Stimulated activated CD4-positive, alpha-beta T cell treated with anti-CD3 and anti-CD28 coated beads, Interleukin-2, amount 100 ng/mL, for 4 hours (primary cell): ENCODE data around the gene LPA.
"Not testable (repeated sequence)": the region's sequence is repeated elsewhere in the genome, so short reads cannot be mapped to it uniquely, and the experiment has no call there.

ENCODE experiments used
- DNase-seq: peaks from one replicate; pipeline ENCODE4 v3.0.0-alpha.2; 2020; ENCODE audit warnings: low read depth

The LPA gene

DNA sequence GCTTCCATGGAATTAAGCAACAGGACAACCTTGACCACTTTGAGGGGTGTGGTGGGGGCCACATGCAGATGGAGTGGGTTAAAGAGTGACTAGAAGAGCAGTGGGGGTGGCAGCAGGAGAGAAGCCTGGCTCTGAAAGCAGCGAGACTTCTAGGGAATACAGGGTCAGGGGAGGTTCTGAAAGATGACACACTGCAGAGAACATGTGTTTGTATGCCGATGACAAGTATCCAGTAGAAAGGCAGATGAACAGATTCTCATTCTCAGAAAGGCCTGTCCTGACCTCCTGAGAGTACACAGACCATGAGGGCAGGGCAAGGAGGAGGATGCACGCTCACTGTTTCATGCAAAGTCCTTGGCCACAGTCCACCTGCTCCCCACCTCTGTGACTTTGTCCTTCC lies 2.9 kb downstream of the LPA start:
- no peak for DNase-seq

DNA sequence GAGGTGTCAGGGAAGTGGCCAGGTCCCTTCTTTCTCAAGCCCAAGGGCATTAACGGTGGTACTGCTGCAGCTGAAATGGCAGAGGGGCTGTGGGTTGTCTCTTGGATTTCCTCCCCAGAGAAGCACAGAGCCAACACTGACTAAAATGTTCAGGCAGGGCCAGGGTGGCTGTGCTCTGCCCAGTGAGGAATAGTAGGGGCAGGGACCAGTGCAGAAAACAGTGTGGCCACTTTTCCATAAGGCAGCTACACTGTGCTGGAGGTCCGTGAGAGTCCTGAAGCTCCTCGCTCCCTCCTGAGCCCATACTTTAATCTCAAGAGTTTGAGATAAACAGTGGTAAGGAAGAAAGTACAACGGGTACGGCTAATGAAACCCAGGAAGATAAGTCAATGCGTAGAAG lies 4.5 kb downstream of the LPA start:
- DNase-seq = no peak

DNA sequence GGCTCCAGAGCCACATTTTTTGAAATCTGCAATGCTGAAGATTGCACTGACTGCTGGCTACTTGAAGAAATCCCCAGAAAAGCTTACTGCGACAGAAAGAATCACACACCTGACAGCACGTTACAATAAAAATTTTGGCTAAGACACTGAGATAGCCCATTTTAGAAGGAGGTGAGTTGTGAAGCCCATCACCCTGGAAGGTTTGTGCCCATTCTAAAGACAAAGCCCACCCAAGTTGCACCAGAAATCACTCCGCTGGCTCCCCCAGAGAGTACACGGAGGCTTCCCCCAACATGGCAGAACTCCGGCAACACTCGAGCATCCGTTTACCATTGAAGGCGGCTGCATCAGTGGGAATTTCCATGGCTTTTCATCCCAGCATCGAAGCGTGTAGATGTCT lies 29.4 kb downstream of the LPA start:
- DNase-seq = no peak

DNA sequence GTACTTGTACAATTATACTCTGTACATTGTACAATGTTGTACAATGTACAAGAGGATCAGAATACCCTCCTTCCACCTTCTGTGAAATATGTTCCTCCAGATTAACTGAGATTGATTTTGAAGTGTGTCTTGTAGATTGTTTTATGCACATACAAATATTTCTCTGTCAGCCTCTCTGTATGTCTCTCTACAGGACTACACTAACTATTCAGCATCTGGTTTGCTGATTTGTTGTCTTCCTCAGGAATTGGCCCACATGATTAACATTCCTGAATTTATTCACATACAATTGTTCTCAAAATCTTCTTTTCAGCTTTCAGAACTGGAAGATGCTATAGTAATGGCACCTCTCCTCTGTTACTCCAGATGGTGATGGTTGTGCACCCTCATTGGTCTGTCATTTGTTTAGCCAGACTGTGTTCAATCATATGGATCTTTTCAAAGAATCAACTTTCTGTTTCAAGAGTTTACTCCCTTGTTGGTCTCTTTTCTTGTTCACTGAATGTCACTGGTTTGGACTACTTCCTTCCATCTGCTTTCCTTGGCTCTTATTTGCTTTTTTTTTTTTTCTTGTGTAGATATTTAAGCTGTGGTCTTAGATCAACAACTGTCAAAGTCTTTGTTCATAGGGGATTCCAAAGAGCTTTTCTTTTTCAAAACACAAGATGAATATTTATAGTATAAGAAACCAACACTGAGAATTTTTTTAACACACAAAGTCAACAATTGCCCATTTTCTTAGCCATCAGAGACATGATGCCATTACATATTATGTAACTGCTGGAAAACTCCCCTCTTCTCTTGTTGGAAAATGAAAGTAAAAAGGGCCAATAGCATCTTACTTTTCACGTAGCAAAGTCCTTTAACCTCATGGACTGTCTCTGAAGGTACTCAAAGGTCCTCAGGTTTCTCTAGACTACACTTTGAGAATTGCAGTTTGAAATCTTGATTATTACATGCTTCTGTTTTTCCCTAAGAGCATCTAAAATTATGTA lies 67.9 kb downstream of the LPA start:
- no peak for DNase-seq

DNA sequence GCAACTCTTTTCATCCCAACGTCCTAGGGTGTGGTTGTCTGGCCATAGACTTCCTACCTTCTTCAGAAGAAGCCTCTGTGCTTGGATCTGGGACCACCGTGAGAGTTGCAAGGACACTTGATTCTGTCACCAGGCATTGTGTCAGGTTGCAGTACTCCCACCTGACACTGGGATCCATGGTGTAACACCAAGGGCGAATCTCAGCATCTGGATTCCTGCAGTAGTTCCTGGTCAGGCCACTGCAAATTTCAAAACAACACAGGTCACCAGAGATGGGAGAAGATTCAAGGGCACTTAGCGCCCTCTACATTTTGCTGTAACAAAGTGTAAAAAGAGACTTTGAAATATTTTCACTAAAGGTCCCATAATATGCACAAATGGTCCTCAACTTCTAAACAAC lies 68.8 kb downstream of the LPA start:
- not testable (repeated sequence) for DNase-seq

DNA sequence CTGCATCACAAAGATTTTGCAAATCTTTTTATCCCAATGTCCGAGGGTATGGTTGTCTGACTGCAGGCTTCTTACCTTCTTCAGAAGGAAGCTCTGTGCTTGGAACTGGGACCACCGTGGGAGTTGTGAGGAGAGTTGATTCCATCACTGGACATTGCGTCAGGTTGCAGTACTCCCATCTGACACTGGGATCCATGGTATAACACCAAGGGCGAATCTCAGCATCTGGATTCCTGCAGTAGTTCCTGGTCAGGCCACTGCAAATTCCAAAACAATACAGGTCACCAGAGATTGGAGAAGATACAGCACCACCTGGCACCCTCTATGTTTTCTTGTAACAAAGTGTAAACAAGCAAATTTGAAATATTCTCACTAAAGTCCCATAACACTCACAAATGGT lies 77.7 kb downstream of the LPA start:
- no peak for DNase-seq

DNA sequence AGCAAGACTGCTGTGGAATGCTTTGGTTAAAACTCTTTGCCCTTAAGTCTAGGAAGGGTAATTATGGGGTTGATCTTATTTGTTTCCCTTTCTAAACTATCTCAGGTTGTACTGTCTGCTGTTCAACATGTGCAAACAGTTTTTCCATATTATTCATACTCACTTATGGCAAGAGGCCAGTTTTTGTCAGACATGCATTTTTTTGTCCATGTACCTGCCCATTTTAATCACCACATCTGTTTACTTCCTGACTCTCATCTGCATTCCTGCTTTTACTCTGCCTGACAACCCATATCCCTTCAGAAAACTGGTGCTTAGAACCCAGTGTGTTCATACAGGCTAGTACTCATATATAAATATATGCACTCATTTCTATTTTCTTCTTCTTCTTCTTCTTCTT lies 80.3 kb downstream of the LPA start:
- DNase-seq = no peak

DNA sequence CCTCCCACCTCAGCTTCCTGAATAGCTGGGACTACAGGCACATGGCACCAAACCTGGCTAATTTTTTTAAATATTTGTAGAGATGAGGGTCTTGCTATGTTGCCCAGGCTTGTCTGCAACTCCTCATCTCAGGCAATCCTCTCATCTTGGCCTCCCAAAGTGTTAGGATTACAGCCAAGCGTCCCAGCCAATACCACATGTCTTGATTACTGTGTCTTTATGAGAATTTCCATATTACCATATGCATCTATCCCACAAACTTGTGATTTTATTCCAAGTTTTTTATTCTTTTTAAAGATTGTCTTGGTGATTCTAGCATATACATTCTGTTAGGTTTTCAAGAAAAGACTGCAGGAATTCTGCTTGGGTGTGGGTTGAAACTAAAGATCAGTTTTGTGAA lies 82.7 kb downstream of the LPA start:
- DNase-seq = no peak

DNA sequence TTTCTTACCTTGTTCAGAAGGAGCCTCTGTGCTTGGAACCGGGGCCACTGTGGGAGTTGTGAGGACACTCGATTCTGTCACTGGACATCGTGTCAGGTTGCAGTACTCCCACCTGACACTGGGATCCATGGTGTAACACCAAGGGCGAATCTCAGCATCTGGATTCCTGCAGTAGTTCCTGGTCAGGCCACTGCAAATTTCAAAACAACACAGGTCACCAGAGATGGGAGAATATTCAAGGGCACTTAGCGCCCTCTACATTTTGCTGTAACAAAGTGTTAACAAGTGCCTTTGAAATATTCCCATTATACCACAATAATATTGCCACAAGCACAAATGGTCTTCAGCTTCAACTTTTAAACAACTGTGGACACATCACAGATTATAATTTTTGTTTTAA lies 85.6 kb downstream of the LPA start:
- not testable (repeated sequence) for DNase-seq

DNA sequence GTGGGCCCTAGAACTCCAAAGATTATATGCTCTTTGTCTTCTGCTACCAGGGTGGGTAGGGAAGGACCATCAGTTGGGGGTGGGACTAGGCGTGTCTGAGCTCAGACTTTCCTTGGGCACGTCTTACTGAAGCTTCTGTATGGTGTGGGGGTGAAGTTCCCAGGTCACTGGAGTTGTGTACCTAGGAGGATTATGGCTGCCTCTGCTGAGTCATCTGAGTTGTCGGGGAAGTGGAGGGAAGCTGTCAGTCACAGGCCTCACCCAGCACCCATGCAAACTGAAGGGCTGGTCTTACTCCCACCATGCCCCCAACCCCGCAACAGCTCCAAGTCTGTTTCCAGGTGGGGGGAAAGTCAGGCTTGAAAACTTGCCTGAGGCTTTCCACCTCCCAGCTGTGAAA lies 90.1 kb downstream of the LPA start:
- no peak for DNase-seq

DNA sequence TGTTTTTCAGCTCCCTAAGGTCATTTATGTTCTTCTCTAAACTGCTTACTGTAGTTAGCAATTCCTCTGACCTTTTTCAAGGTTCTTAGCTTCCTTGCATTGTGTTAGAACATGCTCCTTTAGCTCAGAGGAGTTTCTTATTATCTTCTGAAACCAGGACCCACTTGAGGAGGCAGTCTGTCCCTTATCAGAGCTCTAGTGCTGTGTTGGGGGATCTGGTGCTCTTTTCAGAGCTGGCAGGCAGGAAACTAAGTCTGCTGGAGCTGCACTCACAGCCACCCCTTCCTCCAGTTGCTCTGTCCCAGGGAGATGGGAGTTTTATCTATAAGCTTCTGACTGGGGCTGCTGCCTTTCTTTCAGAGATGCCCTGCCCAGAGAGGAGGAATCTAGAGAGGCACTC lies 92.9 kb downstream of the LPA start:
- DNase-seq = not testable (repeated sequence)

DNA sequence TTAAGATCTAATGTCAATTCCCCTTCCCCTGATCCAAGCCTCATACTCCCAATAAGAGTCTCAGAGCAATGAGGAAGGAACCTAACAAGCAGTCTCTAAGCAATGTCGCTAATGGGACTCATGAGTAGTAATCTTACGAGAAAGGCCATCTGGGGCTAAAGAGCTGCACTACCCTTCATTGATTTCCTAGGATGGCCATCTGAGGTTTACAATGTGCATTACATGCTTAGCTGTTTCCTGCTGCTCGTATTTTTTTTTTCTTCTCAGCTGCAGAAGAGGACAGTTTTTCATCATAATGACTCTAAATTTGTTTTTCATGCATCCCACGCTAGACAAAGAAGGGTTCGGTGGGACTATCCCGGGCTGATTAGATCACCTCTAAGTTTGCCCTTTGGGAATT lies 119.3 kb downstream of the LPA start:
- DNase-seq = no peak

DNA sequence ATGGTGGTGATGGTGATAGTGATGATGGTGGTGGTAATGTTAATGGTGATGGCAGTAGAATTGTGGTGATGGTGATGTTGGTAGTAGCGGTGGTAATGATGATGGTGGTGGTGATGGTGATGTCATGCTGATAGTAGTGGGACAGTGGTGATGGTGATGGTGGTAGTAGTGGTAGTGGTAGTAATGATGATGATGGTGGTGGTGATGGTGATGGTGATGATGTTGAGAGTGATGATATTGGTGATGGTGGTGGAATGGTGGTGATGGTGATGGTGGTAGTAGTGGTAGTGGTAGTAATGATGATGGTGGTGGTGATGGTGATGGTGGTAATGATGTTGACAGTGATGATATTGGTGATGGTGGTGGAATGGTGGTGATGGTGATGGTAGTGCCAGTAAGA lies 128.8 kb downstream of the LPA start:
- DNase-seq = no peak

DNA sequence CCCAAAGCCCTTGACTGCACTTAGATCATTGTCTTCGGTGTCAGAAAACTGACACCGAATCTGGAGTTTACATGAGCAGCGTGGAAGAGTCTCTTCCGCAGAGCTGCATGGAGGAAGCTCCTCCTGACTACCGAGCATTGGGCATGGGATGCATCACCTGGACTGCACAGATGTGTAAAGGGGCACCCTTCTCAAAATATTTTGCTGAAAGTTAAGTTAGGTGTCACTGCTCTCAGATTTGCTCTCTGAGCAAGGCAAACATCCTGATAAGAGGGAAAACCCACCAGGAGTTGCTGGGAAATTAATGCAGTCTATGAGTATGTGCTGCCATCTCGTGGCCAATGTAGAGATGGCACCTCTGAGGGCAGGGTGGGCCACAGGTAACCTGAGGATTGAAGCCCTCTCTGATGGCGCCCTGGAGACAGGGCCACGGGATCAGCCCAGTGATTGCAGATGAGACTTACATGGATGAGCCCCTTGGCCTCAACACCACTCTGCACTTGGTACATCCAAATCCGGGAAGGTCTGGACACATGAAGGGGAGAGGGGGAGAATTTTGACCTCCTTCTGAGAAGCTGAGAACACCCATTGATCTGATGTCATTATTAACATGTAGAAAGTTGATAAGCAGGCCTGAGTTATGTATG lies 129.9 kb downstream of the LPA start:
- peak; percentile 28 for DNase-seq

DNA sequence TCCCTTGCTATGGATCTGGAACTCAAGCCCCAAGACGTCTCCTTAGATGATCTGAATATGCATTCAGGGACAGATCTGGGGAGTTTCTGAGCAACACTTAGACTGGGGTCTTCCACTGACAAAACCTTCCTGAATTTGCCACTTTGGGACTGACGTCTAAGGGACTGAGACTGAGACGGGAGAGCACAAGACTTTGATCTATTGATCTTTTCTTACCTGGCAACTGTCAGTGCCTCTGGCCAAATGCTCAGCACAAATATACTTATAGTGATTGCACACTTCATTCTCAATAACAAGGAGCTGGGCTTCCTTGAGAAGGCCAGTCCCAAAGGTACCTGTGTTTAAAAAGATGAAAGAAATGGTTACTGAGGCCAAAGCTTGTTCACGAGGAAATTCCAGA lies 131.8 kb downstream of the LPA start:
- no peak for DNase-seq

DNA sequence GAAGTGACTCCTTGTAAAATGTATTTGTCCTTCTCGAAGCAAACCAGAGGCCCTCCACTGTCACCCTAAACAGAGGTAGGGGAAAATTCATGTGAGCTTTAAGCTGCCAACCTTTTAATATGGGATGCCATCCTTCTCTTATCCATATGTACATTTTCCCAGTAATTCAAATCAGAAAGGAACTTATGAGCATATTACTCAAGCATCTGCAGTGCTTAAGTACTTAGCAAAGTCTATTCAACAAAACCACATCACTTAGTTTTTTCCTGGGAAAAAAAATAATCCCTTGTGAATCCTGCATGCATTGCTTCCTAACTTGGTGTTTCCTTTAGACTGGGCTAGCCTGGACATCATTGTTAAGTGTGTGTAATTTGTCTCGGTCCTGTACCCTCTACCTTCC lies 132.2 kb downstream of the LPA start:
- no peak for DNase-seq

DNA sequence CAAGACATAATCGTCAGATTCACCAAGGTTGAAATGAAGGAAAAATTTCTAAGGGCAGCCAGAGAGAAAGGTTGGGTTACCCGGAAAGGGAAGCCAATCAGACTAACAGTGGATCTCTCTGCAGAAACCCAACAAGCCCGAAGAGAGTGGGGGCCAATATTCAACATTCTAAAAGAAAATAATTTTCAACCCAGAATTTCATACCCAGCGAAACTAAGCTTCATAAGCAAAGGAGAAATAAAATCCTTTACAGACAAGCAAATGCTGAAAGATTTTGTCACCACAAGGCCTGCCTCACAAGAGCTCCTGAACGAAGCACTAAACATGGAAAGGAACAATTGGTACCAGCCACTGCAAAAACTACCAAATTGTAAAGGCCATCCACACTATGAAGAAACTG lies 134.6 kb downstream of the LPA start:
- not testable (repeated sequence) for DNase-seq

DNA sequence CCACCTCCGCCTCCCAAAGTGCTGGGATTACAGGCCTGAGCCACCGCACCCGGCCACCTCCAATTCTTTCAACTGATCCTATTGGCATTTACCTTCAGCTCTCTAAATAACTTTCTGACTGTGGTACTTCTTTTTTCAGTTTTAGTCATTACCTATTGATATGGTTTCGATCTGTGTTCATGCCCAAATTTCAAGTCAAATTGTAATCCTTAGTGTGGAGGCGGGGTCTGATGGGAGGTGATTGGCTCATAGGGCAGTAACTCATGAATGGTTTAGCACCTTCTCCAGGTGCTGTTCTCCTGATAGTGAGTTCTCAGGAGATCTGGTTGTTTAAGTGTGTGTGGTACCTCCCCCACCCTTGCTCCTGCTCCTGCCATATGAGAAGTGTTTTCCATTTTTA lies 140.9 kb downstream of the LPA start:
- DNase-seq = no peak

DNA sequence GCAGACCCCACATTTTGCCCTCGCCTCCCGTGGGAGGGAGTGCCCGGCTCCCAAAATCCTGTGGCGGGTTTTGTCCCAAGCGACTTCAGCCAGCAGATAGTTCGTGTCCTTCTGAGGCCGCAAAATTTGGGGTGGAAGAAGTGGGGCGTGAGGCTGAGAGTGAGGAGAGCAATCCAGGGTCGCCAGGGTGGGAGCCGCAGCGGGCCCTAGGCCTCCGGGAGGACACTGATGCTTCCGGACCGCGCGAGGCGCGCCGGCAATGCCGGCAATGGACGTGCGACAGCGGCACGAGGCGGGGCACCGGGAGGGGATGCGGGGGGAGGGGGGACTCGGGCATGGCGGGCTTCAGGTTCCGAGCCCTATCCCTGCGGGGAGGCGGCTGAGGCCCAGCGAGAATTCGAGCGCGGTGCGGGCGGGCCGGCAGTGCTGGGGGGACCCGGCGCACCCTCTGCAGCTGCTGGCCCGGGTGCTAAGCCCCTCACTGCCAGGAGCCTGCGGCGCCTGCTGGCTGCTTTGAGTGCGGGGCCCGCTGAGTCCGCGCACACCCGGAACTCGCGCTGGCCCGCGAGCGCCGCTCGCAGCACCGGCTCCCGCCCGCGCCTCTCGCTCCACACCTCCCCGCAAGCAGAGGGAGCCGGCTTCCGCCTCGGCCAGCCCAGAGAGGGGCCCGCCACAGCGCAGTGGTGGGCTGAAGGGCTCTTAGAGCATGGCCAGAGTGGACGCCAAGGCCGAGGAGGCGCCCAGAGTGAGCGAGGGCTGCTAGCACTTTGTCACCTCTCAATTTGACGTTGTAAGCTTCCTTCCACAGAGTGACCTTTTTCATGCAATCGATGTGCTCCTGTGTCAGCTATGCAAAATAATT lies 143.8 kb downstream of the LPA start:
- peak; percentile 51 for DNase-seq

DNA sequence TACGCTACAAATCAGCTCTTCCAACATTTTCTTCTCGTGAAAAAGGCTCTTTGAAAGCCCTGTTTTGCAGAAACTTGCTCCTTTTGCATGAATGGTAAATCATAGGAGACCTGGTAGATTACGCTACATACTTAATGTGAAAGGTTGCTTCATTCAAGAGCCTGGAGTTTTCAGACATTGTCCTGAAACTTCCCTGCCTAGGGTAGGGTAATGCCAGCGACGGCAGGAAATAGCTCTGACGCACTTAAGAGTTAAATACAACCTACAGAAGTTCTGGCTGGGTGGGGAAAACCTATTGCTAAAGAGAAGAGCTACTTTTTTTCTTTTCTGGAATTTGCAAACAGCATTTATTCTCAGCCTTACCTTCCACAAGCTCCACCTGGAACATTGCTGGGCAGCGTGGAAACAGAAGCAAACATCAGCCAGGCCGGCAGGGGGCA lies 144.5 kb downstream of the LPA start:
- peak; percentile 62 for DNase-seq

DNA sequence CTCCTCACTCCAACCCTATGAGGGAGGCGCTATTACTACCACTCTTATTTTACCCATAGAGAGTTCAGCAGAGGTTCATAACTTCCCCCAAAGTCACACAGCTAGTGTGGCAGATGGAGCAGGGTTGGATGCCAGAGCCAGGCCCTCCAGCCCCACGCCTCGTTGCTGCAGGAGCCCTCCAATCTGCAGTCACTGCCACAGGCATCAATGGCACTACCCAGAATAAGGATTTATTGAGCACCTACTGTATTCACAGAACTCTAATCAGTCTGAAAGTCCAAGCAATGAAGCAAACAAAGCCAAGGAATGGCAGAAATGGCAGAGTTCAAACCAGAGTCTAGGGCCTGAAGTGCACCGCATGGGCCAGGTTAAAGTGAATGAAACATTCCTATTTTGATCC lies 144.9 kb downstream of the LPA start:
- no peak for DNase-seq

DNA sequence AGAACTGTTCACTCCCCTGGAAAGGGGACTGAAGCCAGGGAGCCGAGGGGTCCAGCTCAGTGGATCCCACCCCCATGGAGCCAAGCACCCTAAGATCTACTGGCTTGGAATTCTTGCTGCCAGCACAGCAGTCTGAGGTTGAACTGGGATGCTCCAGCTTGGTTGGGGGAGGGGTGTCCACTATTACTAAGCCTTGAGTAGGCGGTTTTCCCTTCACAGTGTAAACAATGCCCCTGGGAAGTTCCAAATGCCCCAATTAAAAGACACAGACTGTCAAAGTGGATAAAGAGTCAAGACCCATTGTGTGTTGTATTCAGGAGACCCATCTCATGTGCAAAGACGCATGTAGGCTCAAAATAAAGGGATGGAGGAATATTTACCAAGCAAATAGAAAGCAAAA lies 150.2 kb downstream of the LPA start:
- DNase-seq = no peak
